SK-N-SH (cell line): ENCODE measurements around the gene AK5. TPM values are rescaled to one million over a fixed set of nuclear protein-coding genes. Genes with fewer than 3 reads are reported as not detected.
A peak's percentile ranks its signal among the peaks of the same experiment; 100 is the strongest.

Experiments
- CTCF ChIA-PET: fragments of 300-600, 350-600 bp; formaldehyde crosslinking; extraction: SDS; loops from one replicate; lab custom pipeline; 2021; lab: Yijun Ruan, JAX
- POLR2A ChIA-PET: fragments of 350-600 bp; sonication (Branson Sonifier 250); formaldehyde crosslinking; extraction: SDS; loops from one replicate; lab custom pipeline; 2020; ENCODE audit warnings: antibody characterized with exemption, inconsistent platforms; lab: Yijun Ruan, JAX
- DNase-seq: peaks from one replicate; pipeline ENCODE4 v3.0.0; 2012
- H2AFZ ChIP-seq: fragments of 200-600 bp; sonication (generic); 2 replicates; pipeline ENCODE4 v1.8.1; 2016; ENCODE audit warnings: antibody characterized with exemption, mild to moderate bottlenecking, low read depth
- H3F3A ChIP-seq: fragments of 200-600 bp; sonication (generic); replicated peaks from 2 replicates; pipeline ENCODE3; 2016; ENCODE audit warnings: antibody characterized with exemption, mild to moderate bottlenecking; ENCODE audit not compliant: insufficient read depth
- H3K27ac ChIP-seq, 2 experiments: fragments of 200-500 bp in 1 of 2; fragments of 200-600 bp in 1 of 2; sonication (Bioruptor generic) in 1 of 2; sonication (generic), shearing (Covaris generic) in 1 of 2; 2 replicates each; pipeline versions ENCODE4 v1.5.1 to v1.6.1; 2014 to 2016; ENCODE audit warnings: low read depth in 2 of 2, inconsistent platforms in 1 of 2, low read length in 1 of 2, mild to moderate bottlenecking in 1 of 2, mixed read lengths in 1 of 2
- H3K27me3 ChIP-seq: fragments of 200-600 bp; sonication (generic), shearing (Covaris generic); 2 replicates; pipeline ENCODE4 v1.6.1; 2016; ENCODE audit warnings: mixed run types; ENCODE audit not compliant: insufficient read depth
- H3K36me3 ChIP-seq, 2 experiments: fragments of 200-500 bp in 1 of 2; fragments of 200-600 bp in 1 of 2; sonication (Bioruptor generic) in 1 of 2; sonication (generic) in 1 of 2; replicated peaks in 1 of 2; 2 replicates each; pipeline versions ENCODE3 to v1.5.1; 2014 to 2016; ENCODE audit warnings: low read length in 1 of 2, mild to moderate bottlenecking in 1 of 2; ENCODE audit not compliant: insufficient read depth in 2 of 2, control insufficient read depth in 1 of 2
- H3K4me1 ChIP-seq, 2 experiments: fragments of 200-500 bp in 1 of 2; fragments of 200-600 bp in 1 of 2; sonication (Bioruptor generic) in 1 of 2; sonication (generic), shearing (Covaris generic) in 1 of 2; 2 replicates each; pipeline versions ENCODE4 v1.5.1 to v1.6.1; 2014 to 2016; ENCODE audit warnings: low read depth in 1 of 2, low read length in 1 of 2, mixed run types in 1 of 2; ENCODE audit not compliant: insufficient read depth in 2 of 2, control insufficient read depth in 1 of 2
- H3K4me2 ChIP-seq: fragments of 200-600 bp; sonication (generic), shearing (Covaris generic); 2 replicates; pipeline ENCODE4 v1.6.1; 2017; ENCODE audit warnings: mixed run types
- H3K4me3 ChIP-seq, 2 experiments: fragments of 200-500 bp in 1 of 2; fragments of 200-600 bp in 1 of 2; sonication (Bioruptor generic) in 1 of 2; sonication (generic), shearing (Covaris generic) in 1 of 2; 2 replicates each; pipeline versions ENCODE4 v1.5.1 to v1.8.1; 2014 to 2016; ENCODE audit warnings: low read depth in 2 of 2, inconsistent platforms in 1 of 2, low read length in 1 of 2, mild to moderate bottlenecking in 1 of 2, mixed read lengths in 1 of 2, moderate library complexity in 1 of 2
- H3K79me2 ChIP-seq: fragments of 200-600 bp; sonication (generic); 2 replicates; pipeline ENCODE4 v1.8.1; 2017; ENCODE audit warnings: mild to moderate bottlenecking; ENCODE audit not compliant: insufficient read depth
- H3K9ac ChIP-seq: fragments of 200-600 bp; sonication (generic); 2 replicates; pipeline ENCODE4 v1.6.1; 2017; ENCODE audit warnings: mixed run types
- H3K9me2 ChIP-seq: fragments of 200-600 bp; sonication (generic); 2 replicates; pipeline ENCODE4 v1.6.1; 2017; ENCODE audit warnings: mixed run types
- H3K9me3 ChIP-seq: fragments of 200-600 bp; sonication (generic); 2 replicates; pipeline ENCODE4 v1.6.1; 2017; ENCODE audit warnings: mixed run types, mild to moderate bottlenecking, moderate library complexity
- H4K20me1 ChIP-seq: fragments of 200-600 bp; sonication (generic); 2 replicates; pipeline ENCODE4 v1.6.1; 2017; ENCODE audit warnings: mild to moderate bottlenecking, mixed run types; ENCODE audit not compliant: insufficient read depth
- CHD2 ChIP-seq: fragments of 150-350 bp; IDR thresholded peaks from 2 replicates; pipeline ENCODE4 v1.6.1; 2018; ENCODE audit warnings: low read length; ENCODE audit not compliant: partially characterized antibody
- CTCF ChIP-seq: fragments of 200-600 bp; sonication (generic); IDR thresholded peaks from 2 replicates; pipeline ENCODE4 v1.6.1; 2017; ENCODE audit warnings: antibody characterized with exemption, mild to moderate bottlenecking, moderate library complexity
- FOXJ3 ChIP-seq: sonication (generic); formaldehyde crosslinking; IDR thresholded peaks from 2 replicates; pipeline ENCODE4 v1.5.1; 2020; ENCODE audit warnings: mild to moderate bottlenecking, missing genetic modification reagents
- FOXM1 ChIP-seq: IDR thresholded peaks from 2 replicates; pipeline ENCODE4 v1.4.0; 2012; ENCODE audit warnings: low read depth, mild to moderate bottlenecking
- GATA2 ChIP-seq: sonication (generic); formaldehyde crosslinking; IDR thresholded peaks from 2 replicates; pipeline ENCODE4 v1.5.0; 2020; ENCODE audit warnings: mild to moderate bottlenecking, missing genetic modification reagents
- MEF2A ChIP-seq: IDR thresholded peaks from 2 replicates; pipeline ENCODE4 v1.4.0; 2012; ENCODE audit warnings: low read depth, borderline replicate concordance
- MXI1 ChIP-seq: IDR thresholded peaks from 2 replicates; pipeline ENCODE4 v1.6.1; 2012; ENCODE audit warnings: mild to moderate bottlenecking, low read depth, low read length, improper control_type of control experiment
- RAD21 ChIP-seq: IDR thresholded peaks from 2 replicates; pipeline ENCODE4 v1.6.1; 2012; ENCODE audit warnings: mild to moderate bottlenecking, low read length
- RFX5 ChIP-seq: IDR thresholded peaks from 2 replicates; pipeline ENCODE4 v1.6.1; 2012; ENCODE audit warnings: mild to moderate bottlenecking, improper control_type of control experiment, low read length
- RXRA ChIP-seq: IDR thresholded peaks from 2 replicates; pipeline ENCODE4 v1.4.0; 2012; ENCODE audit warnings: low read depth, mild to moderate bottlenecking, borderline replicate concordance
- TAF1 ChIP-seq: IDR thresholded peaks from 2 replicates; pipeline ENCODE4 v1.6.1; 2012; ENCODE audit warnings: low read depth, mild to moderate bottlenecking, low read length, moderate library complexity, borderline replicate concordance
- TCF12 ChIP-seq: IDR thresholded peaks from 2 replicates; pipeline ENCODE4 v1.4.0; 2012
- TEAD4 ChIP-seq: IDR thresholded peaks from 2 replicates; pipeline ENCODE4 v1.4.0; 2012; ENCODE audit warnings: mild to moderate bottlenecking, borderline replicate concordance; ENCODE audit not compliant: insufficient read depth
- ZBTB33 ChIP-seq: IDR thresholded peaks from 2 replicates; pipeline ENCODE4 v1.4.0; 2012; ENCODE audit warnings: low read depth, borderline replicate concordance
- WGBS: methylation state at CpG from one replicate; pipeline ENCODE4 v1.1.6; 2017; ENCODE audit warnings: low lambda C conversion rate; 5-methylcytosine and 5-hydroxymethylcytosine counted together
- polyA plus RNA-seq, 3 experiments: library from polyadenylated mRNA; depleted of rRNA; stranded (reverse); fragments of >200 nt; gene quantifications; 2 replicates each; pipeline ENCODE4 v1.2.3, GENCODE V29; 2012
- TF ChIP-seq, protein P1 (sequence below): IDR thresholded peaks from 2 replicates; pipeline ENCODE4 v1.6.1; 2012; ENCODE audit warnings: mild to moderate bottlenecking, low read depth, low read length, moderate library complexity
- TF ChIP-seq, protein P2 (sequence below): fragments of 150-350 bp; IDR thresholded peaks from 2 replicates; pipeline ENCODE4 v1.6.1; 2016; ENCODE audit warnings: mild to moderate bottlenecking, low read depth, low read length

Gene AK5
- polyA plus RNA-seq, 1 of the 3 experiments (the other 2 are of a cell fraction) = 22.9 TPM

- TF ChIP-seq RXRA = no peak
- no peak for TF ChIP-seq TCF12
- no peak for TF ChIP-seq CHD2
Observed at GRCh38 chr1:77400781-77401180, 119.0 kb downstream of the AK5 start (continued).

DNA sequence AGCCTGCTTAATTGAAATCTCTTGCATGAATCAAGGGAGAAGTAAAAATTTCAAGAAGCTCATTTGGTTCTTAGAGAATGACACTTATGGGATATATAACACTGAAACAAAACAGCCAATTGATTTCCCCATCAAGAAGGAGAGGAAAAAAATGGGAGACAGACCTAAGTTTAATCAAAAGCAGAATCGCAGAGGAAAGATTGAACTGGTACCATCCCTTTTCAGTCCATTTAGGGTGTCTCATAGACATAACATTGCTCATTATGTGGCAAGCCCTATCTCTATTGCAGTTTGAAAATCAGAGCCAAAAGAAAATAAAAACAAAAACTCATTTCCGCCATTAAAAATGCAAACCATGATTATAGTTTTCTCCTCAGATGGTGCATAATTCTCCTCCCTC, 119.6 kb downstream of the AK5 start:
- Histone ChIP-seq H3K4me1 (peaks cover 1 to 8% of the 10 kb centered on the region in 2 experiments; a peak in 3 of 4 replicates), H3K4me3 (no peak overlapping the region), H3K27ac (peak overlapping the region in 1 of 2 experiments; percentile 55; a peak in 1 of 4 replicates), H3F3A (peaks cover 3% of the 10 kb centered on the region), H3K9me2 (no peaks in the 10 kb centered on the region), H3K79me2 (no peaks in the 10 kb centered on the region), H4K20me1 (no peaks in the 10 kb centered on the region), H3K36me3 (no peaks in the 10 kb centered on the region), H3K4me2 (no peak overlapping the region), H3K9me3 (no peaks in the 10 kb centered on the region), H3K27me3 (no peaks in the 10 kb centered on the region), H3K9ac (no peak overlapping the region), H2AFZ (no peak overlapping the region)
- ChIA-PET POLR2A (no interaction called here), CTCF (no interaction called here)
- whole genome bisulfite sequencing = 100% methylated on average over 2 of the region's 2 CpGs
- DNase-seq = no peak
- TF ChIP-seq RAD21 = no peak
- TF ChIP-seq FOXM1 = no peak
- no peak for TF ChIP-seq GATA2 (CRISPR knock-in tag)
- TF ChIP-seq, protein P1, sequence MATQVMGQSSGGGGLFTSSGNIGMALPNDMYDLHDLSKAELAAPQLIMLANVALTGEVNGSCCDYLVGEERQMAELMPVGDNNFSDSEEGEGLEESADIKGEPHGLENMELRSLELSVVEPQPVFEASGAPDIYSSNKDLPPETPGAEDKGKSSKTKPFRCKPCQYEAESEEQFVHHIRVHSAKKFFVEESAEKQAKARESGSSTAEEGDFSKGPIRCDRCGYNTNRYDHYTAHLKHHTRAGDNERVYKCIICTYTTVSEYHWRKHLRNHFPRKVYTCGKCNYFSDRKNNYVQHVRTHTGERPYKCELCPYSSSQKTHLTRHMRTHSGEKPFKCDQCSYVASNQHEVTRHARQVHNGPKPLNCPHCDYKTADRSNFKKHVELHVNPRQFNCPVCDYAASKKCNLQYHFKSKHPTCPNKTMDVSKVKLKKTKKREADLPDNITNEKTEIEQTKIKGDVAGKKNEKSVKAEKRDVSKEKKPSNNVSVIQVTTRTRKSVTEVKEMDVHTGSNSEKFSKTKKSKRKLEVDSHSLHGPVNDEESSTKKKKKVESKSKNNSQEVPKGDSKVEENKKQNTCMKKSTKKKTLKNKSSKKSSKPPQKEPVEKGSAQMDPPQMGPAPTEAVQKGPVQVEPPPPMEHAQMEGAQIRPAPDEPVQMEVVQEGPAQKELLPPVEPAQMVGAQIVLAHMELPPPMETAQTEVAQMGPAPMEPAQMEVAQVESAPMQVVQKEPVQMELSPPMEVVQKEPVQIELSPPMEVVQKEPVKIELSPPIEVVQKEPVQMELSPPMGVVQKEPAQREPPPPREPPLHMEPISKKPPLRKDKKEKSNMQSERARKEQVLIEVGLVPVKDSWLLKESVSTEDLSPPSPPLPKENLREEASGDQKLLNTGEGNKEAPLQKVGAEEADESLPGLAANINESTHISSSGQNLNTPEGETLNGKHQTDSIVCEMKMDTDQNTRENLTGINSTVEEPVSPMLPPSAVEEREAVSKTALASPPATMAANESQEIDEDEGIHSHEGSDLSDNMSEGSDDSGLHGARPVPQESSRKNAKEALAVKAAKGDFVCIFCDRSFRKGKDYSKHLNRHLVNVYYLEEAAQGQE = no peak
- TF ChIP-seq TEAD4 = no peak
- no peak for TF ChIP-seq MEF2A
- no peak for TF ChIP-seq FOXJ3 (CRISPR knock-in tag)
- no peak for TF ChIP-seq RFX5
- no peak for TF ChIP-seq TCF12

- Histone ChIP-seq H3K4me3 (no peak overlapping the region), H3K79me2 (no peaks in the 10 kb centered on the region), H3K9me3 (no peaks in the 10 kb centered on the region), H3K9ac (no peak overlapping the region), H3K27me3 (no peaks in the 10 kb centered on the region), H3K27ac (no peak overlapping the region), H3F3A (peaks cover 17% of the 10 kb centered on the region), H2AFZ (no peak overlapping the region), H3K36me3 (no peaks in the 10 kb centered on the region), H3K9me2 (no peaks in the 10 kb centered on the region), H4K20me1 (no peaks in the 10 kb centered on the region), H3K4me2 (no peak overlapping the region), H3K4me1 (peaks cover 9 to 20% of the 10 kb centered on the region in 2 experiments; a peak in 3 of 4 replicates)
- WGBS = 97% methylated on average over 3 of the region's 4 CpGs
- CTCF ChIA-PET = interaction anchor here (0.9 kb wide), 1 partner anchor 24 kb away, joined by 3 read pairs; no protein-coding TSS in a partner anchor
- no peak for DNase-seq
- POLR2A ChIA-PET = interaction anchor here (0.5 kb wide), 1 partner anchor 123 kb away, joined by 3 read pairs; the partner anchor contains the start of gene AK5
- TF ChIP-seq MXI1 = no peak
- TF ChIP-seq TAF1 = no peak
- no peak for TF ChIP-seq RFX5
- TF ChIP-seq CTCF = no peak
- no peak for TF ChIP-seq RXRA
- TF ChIP-seq, protein P2, sequence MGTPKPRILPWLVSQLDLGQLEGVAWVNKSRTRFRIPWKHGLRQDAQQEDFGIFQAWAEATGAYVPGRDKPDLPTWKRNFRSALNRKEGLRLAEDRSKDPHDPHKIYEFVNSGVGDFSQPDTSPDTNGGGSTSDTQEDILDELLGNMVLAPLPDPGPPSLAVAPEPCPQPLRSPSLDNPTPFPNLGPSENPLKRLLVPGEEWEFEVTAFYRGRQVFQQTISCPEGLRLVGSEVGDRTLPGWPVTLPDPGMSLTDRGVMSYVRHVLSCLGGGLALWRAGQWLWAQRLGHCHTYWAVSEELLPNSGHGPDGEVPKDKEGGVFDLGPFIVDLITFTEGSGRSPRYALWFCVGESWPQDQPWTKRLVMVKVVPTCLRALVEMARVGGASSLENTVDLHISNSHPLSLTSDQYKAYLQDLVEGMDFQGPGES = no peak
- no peak for TF ChIP-seq CHD2
- TF ChIP-seq ZBTB33 = no peak
Observed at GRCh38 chr1:77405186-77405585, 123.4 kb downstream of the AK5 start.
